Left lung (tissue), 10 donors: ENCODE results near the gene SPDYC. TPM values are rescaled to one million over a fixed set of nuclear protein-coding genes. Genes with fewer than 3 reads are reported as not detected.
A peak's percentile ranks its signal among the peaks of the same experiment; 100 is the strongest.
"Not testable (repeated sequence)": the region's sequence is repeated elsewhere in the genome, so short reads cannot be mapped to it uniquely, and the experiment has no call there.

Experiments
- ATAC-seq: fragments of 200-7000 bp; cut with Tn5 transposase; one replicate; pipeline ENCODE4 v1.9.1; 2020; ENCODE audit warnings: moderate library complexity
- DNase-seq, 4 donors: peaks; one replicate each; pipeline ENCODE4 v3.0.0-alpha.2; 2013 to 2020
- H3K27ac ChIP-seq, 2 donors: fragments of 200-600 bp; sonication (generic) in 1 of 2; one replicate each; pipeline versions ENCODE4 v1.5.0 to v1.8.0; 2020 to 2021
- H3K27me3 ChIP-seq, 2 donors: fragments of 200-600 bp; sonication (generic) in 1 of 2; one replicate each; pipeline versions ENCODE4 v1.5.0 to v1.8.0; 2020 to 2021
- H3K36me3 ChIP-seq, 2 donors: fragments of 200-600 bp; sonication (generic) in 1 of 2; one replicate each; pipeline versions ENCODE4 v1.5.0 to v1.8.0; 2020 to 2021
- H3K4me1 ChIP-seq, 2 donors: fragments of 200-600 bp; one replicate each; pipeline ENCODE4 v1.8.0; 2021
- H3K4me3 ChIP-seq, 2 donors: fragments of 200-600 bp; sonication (generic) in 1 of 2; one replicate each; pipeline versions ENCODE4 v1.5.0 to v1.8.0; 2020 to 2021; ENCODE audit warnings: mild to moderate bottlenecking in 1 of 2
- H3K9me3 ChIP-seq, 2 donors: fragments of 200-600 bp; sonication (generic) in 1 of 2; one replicate each; pipeline versions ENCODE4 v1.5.0 to v1.8.0; 2020 to 2021
- CTCF ChIP-seq, 2 donors: fragments of 200-600 bp; sonication (generic) in 1 of 2; IDR thresholded peaks; one replicate each; pipeline versions ENCODE4 v1.5.0 to v1.8.0; 2021; ENCODE audit warnings: antibody characterized with exemption in 2 of 2
- intact Hi-C, 2 donors: fragments of 100-400 bp; cut with DNase I; formaldehyde crosslinking; loops; one replicate each; pipeline versions ENCODE4 v1.11.2 to v1.14.2; 2022
- polyA plus RNA-seq, 6 donors: library from polyadenylated mRNA; unstranded; fragments of 120-200 nt; gene quantifications; one replicate each; pipeline ENCODE4 v1.2.1, GENCODE V29; 2013; ENCODE audit not compliant: insufficient read length in 6 of 6
- total RNA-seq, 2 donors: library from RNA; stranded (reverse); fragmentation: NEBNext Ultra II Directional; extraction: Animal tissue kit (Norgen Biotek cat#: 25700); gene quantifications; one replicate each; pipeline ENCODE4 v1.2.1, GENCODE V29; 2021
- donor health status: DM: no; HTN: yes; CAD: no.
- donor health status: DM: no; HTN: no; CAD: no.

The SPDYC gene
- total and polyA plus RNA-seq, 8 donors = not detected

GRCh38 chr11:65167656-65168055 is 2.4 kb upstream of the SPDYC start:
- no peak for ATAC-seq
- intact Hi-C loops = no loop called here
- Histone ChIP-seq H3K9me3 (no peaks in the 10 kb centered on the region), H3K36me3 (no peaks in the 10 kb centered on the region), H3K4me3 (no peak overlapping the region), H3K27ac (no peak overlapping the region), H3K4me1 (no peaks in the 10 kb centered on the region), H3K27me3 (no peaks in the 10 kb centered on the region)
- DNase-seq = no peak
- no peak for TF ChIP-seq CTCF (IDR thresholded peaks at IDR 0.05)

DNA sequence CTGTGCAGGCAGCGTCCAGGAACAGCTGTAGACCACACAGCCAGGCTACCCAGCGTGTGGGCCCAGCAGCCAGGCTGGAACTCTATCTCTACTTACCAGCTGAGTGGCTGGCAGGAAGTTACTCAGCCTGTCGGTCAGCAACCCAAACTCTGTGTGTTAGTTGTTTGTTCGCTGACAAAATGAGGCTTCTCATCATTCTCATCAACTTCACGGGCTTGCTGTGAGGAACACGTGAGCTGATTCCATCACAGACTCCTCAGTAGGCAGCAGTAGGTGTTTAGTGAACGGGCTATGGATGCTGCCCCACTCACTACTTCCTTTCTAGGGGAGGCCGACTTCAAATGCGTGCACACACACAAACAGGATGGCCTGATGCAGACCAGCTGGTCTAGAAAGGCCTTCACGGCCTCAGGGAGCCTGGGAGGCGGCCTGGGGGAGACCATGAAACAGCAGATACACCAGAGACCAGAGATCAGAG is 830 bp upstream of the SPDYC start:
- no peak for TF ChIP-seq CTCF (IDR thresholded peaks at IDR 0.05)
- Histone ChIP-seq H3K27ac (no peak overlapping the region), H3K27me3 (no peaks in the 10 kb centered on the region), H3K9me3 (no peaks in the 10 kb centered on the region), H3K36me3 (no peaks in the 10 kb centered on the region), H3K4me3 (no peak overlapping the region), H3K4me1 (no peaks in the 10 kb centered on the region)
- intact Hi-C loops = no loop called here
- no peak for ATAC-seq
- DNase-seq = no peak

- Histone ChIP-seq H3K27ac (no peak overlapping the region), H3K27me3 (no peaks in the 10 kb centered on the region), H3K4me3 (no peak overlapping the region), H3K4me1 (no peaks in the 10 kb centered on the region), H3K36me3 (no peaks in the 10 kb centered on the region), H3K9me3 (no peaks in the 10 kb centered on the region)
- intact Hi-C loops = no loop called here
- no peak for DNase-seq
- TF ChIP-seq CTCF (IDR thresholded peaks at IDR 0.05) = no peak
- ATAC-seq = no peak
Measured at GRCh38 chr11:65172600-65172999, 2.6 kb downstream of the SPDYC start.

- H3K27me3 ChIP-seq, H3K9me3 ChIP-seq, intact Hi-C loops, DNase-seq, ATAC-seq, H3K27ac ChIP-seq, H3K4me3 ChIP-seq, H3K4me1 ChIP-seq, H3K36me3 ChIP-seq: not testable (repeated sequence)
Measured at GRCh38 chr11:65174571-65175010, 4.6 kb downstream of the SPDYC start.

GRCh38 chr11:65180877-65181568 is 11.0 kb downstream of the SPDYC start:
- ATAC-seq (peak; percentile 47), DNase-seq (peak; percentile 45 to 91 (median 68))
- H3K4me1 ChIP-seq = peaks cover 4 to 37% of the 10 kb centered on the region in 2 donors
- peaks cover 0 to 28% of the 10 kb centered on the region in 2 donors for H3K36me3 ChIP-seq
- H3K4me3 ChIP-seq = peak overlapping the region; percentile 88 to 94
- intact Hi-C loops = no loop called here
- H3K27me3 ChIP-seq = no peaks in the 10 kb centered on the region
- peak; percentile 35 to 60 for TF ChIP-seq CTCF (IDR thresholded peaks at IDR 0.05)
- peak overlapping the region; percentile 73 to 92 for H3K27ac ChIP-seq
- H3K9me3 ChIP-seq = no peaks in the 10 kb centered on the region
